ENCODE measurements around the gene FAM163A. TPM values are rescaled to one million over a fixed set of nuclear protein-coding genes. Genes with fewer than 3 reads are reported as not detected.
"Not testable (repeated sequence)": the region's sequence is repeated elsewhere in the genome, so short reads cannot be mapped to it uniquely, and the experiment has no call there.

FAM163A gene
- total RNA-seq, 1 donor from 2014 or later = 0.27 TPM

GRCh38 chr1:179781962-179782361, 38.9 kb downstream of the FAM163A start:
- ATAC-seq (peak; percentile 90), DNase-seq (peak; percentile 82)
- intact Hi-C loops (cut with micrococcal nuclease) = no loop called here

GRCh38 chr1:179785031-179785431, 41.9 kb downstream of the FAM163A start:
- ATAC-seq = no peak
- intact Hi-C loops (cut with micrococcal nuclease) = no loop called here
- no peak for DNase-seq

GRCh38 chr1:179785728-179786127, 42.6 kb downstream of the FAM163A start:
- ATAC-seq (no peak), DNase-seq (no peak)
- intact Hi-C loops (cut with micrococcal nuclease) = no loop called here

- ATAC-seq (peak; percentile 75), DNase-seq (peak; percentile 61)
- intact Hi-C loops (cut with micrococcal nuclease) = no loop called here
Observed at GRCh38 chr1:179786815-179787685, 44.0 kb downstream of the FAM163A start.

GRCh38 chr1:179788259-179788658, 45.2 kb downstream of the FAM163A start:
- DNase-seq = no peak
- intact Hi-C loops (cut with micrococcal nuclease) = no loop called here
- no peak for ATAC-seq

GRCh38 chr1:179793281-179793680, 50.2 kb downstream of the FAM163A start:
- intact Hi-C loops (cut with micrococcal nuclease) = no loop called here
- no peak for ATAC-seq

GRCh38 chr1:179794146-179794545, 51.1 kb downstream of the FAM163A start:
- intact Hi-C loops (cut with micrococcal nuclease) = no loop called here
- no peak for DNase-seq

More at GRCh38 chr1:179793281-179793680, 50.2 kb downstream of the FAM163A start:
- no peak for DNase-seq

GRCh38 chr1:179794669-179795068, 51.6 kb downstream of the FAM163A start:
- ATAC-seq (peak; percentile 76), DNase-seq (no peak)

More at GRCh38 chr1:179794146-179794545, 51.1 kb downstream of the FAM163A start:
- no peak for ATAC-seq

GRCh38 chr1:179798213-179798863, 55.2 kb downstream of the FAM163A start:
- intact Hi-C loops (cut with micrococcal nuclease) = no loop called here
- DNase-seq (no peak), ATAC-seq (peak; percentile 78)

More at GRCh38 chr1:179794669-179795068, 51.6 kb downstream of the FAM163A start:
- intact Hi-C loops (cut with micrococcal nuclease) = no loop called here

- intact Hi-C loops (cut with micrococcal nuclease) = no loop called here
- DNase-seq (no peak), ATAC-seq (peak; percentile 51)
Observed at GRCh38 chr1:179798864-179799516, 55.9 kb downstream of the FAM163A start.

GRCh38 chr1:179800481-179800880, 57.4 kb downstream of the FAM163A start:
- DNase-seq (no peak), ATAC-seq (no peak)
- intact Hi-C loops (cut with micrococcal nuclease) = no loop called here

- ATAC-seq (no peak), DNase-seq (no peak)
- intact Hi-C loops (cut with micrococcal nuclease) = no loop called here
Observed at GRCh38 chr1:179803104-179803503, 60.0 kb downstream of the FAM163A start.

GRCh38 chr1:179803918-179804317, 60.8 kb downstream of the FAM163A start:
- intact Hi-C loops (cut with micrococcal nuclease) = no loop called here
- ATAC-seq = no peak

GRCh38 chr1:179804417-179804816, 61.3 kb downstream of the FAM163A start:
- ATAC-seq; intact Hi-C loops (cut with micrococcal nuclease); DNase-seq: not testable (repeated sequence)

More at GRCh38 chr1:179803918-179804317, 60.8 kb downstream of the FAM163A start:
- no peak for DNase-seq

- DNase-seq = no peak
- intact Hi-C loops (cut with micrococcal nuclease) = no loop called here
- ATAC-seq = no peak
Observed at GRCh38 chr1:179805291-179806195, 62.5 kb downstream of the FAM163A start.

GRCh38 chr1:179806333-179806732, 63.2 kb downstream of the FAM163A start:
- intact Hi-C loops (cut with micrococcal nuclease) = no loop called here
- ATAC-seq (no peak), DNase-seq (no peak)

GRCh38 chr1:179807291-179807690, 64.2 kb downstream of the FAM163A start:
- DNase-seq (no peak), ATAC-seq (no peak)
- intact Hi-C loops (cut with micrococcal nuclease) = no loop called here

GRCh38 chr1:179807691-179808485, 64.8 kb downstream of the FAM163A start:
- intact Hi-C loops (cut with micrococcal nuclease) = no loop called here
- no peak for DNase-seq
- ATAC-seq = no peak
